ENCODE measurements around the gene COX19. TPM values are rescaled to one million over a fixed set of nuclear protein-coding genes. Genes with fewer than 3 reads are reported as not detected.
"Not testable (repeated sequence)": the region's sequence is repeated elsewhere in the genome, so short reads cannot be mapped to it uniquely, and the experiment has no call there.

Gene COX19
- total RNA-seq, 1 experiment from 2014 or later: 20.5 TPM

GRCh38 chr7:1005303-1005702, 30.0 kb upstream of the COX19 start:
- Histone ChIP-seq H3K9ac (ENCODE audit: low read length) (no peak overlapping the region), H3K36me3 (ENCODE audit: insufficient read depth, low read length) (peaks cover 9% of the 10 kb centered on the region; the same call in 1 of the 2 replicates), H3K9me2 (replicated peaks; ENCODE audit: insufficient read depth, low read length) (no peaks in the 10 kb centered on the region), H3K9me3 (ENCODE audit: low read length) (no peaks in the 10 kb centered on the region), H3K4me1 (ENCODE audit: low read length) (peaks cover 31% of the 10 kb centered on the region), H2AFZ (ENCODE audit: low read length) (no peak overlapping the region), H3K4me3 (ENCODE audit: low read length) (no peak overlapping the region), H3K79me2 (ENCODE audit: low read length) (no peaks in the 10 kb centered on the region), H4K20me1 (ENCODE audit: insufficient read depth, low read depth, low read length) (peaks cover 20% of the 10 kb centered on the region), H3K27me3 (ENCODE audit: low read length) (no peaks in the 10 kb centered on the region), H3K4me2 (ENCODE audit: low read depth, low read length, poor library complexity, severe bottlenecking) (no peak overlapping the region), H3K27ac (ENCODE audit: low read length) (peak overlapping the region; percentile 77; the same call in 1 of the 2 replicates)
- DNase-seq: no peak

DNA sequence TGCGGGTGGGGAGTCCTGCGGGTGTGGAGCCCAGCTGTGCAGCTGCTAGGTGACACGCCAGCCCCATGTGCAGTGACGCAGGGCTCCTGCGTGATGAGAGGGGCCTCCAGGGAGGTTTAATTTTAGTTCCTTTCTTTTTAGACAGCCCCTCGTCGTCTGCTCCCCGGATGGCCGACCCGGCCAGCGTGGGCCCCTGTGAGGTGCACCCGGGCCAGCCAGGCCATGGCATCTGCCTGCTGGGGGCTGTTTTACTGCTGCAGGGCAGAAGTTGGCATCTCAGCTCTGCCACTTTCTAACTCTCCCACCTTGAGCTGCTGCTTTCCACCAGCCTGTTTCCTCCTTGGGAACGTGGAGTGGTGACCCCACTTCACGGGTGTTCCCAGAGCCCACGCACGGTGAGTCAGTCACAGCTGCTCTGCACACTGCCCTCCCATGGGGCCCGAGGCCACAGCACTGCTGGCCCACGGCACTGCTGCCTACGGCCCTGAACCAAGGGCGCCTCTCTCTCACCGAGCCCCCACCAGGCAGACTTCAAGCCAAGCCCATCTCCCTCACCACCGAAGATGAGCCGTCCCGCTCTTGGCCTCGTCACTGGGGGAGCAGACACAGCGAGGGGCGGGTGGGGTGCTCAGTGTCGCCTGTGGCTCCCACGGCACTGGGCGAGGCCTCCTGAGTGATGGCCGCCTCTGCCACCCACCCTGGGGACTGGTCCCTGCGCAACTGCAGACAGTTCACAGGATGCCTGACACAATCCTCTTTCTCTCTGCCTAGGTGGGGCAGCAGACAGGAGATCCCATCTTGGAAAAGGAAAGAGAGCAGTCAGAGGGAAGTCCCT, 28.9 kb upstream of the COX19 start:
- Histone ChIP-seq H3K9ac (ENCODE audit: low read length) (peak overlapping the region; percentile 60), H3K27me3 (ENCODE audit: low read length) (no peaks in the 10 kb centered on the region), H2AFZ (ENCODE audit: low read length) (no peak overlapping the region), H3K27ac (ENCODE audit: low read length) (peak overlapping the region; percentile 77), H4K20me1 (ENCODE audit: insufficient read depth, low read depth, low read length) (peaks cover 9% of the 10 kb centered on the region), H3K4me2 (ENCODE audit: low read depth, low read length, poor library complexity, severe bottlenecking) (peak overlapping the region; percentile 58), H3K4me3 (ENCODE audit: low read length) (peak overlapping the region; percentile 55; the same call in 1 of the 2 replicates), H3K4me1 (ENCODE audit: low read length) (peaks cover 42% of the 10 kb centered on the region), H3K36me3 (ENCODE audit: insufficient read depth, low read length) (peaks cover 9% of the 10 kb centered on the region; the same call in 1 of the 2 replicates), H3K9me3 (ENCODE audit: low read length) (no peaks in the 10 kb centered on the region), H3K79me2 (ENCODE audit: low read length) (no peaks in the 10 kb centered on the region), H3K9me2 (replicated peaks; ENCODE audit: insufficient read depth, low read length) (no peaks in the 10 kb centered on the region)
- peak; percentile 83 for DNase-seq

DNA sequence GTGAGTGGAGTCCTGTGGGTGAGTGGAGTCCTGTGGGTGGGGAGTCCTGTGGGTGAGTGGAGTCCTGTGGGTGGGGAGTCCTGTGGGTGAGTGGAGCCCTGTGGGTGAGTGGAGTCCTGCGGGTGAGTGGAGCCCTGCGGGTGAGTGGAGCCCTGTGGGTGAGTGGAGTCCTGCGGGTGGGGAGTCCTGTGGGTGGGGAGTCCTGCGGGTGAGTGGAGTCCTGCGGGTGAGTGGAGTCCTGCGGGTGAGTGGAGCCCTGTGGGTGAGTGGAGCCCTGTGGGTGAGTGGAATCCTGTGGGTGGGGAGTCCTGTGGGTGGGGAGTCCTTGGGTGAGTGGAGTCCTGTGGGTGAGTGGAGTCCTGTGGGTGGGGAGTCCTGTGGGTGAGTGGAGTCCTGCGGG, 27.1 kb upstream of the COX19 start:
- not testable (repeated sequence) for H2AFZ ChIP-seq (ENCODE audit: low read length); H3K9me2 ChIP-seq (replicated peaks; ENCODE audit: insufficient read depth, low read length); H3K9me3 ChIP-seq (ENCODE audit: low read length); H3K79me2 ChIP-seq (ENCODE audit: low read length); H3K27me3 ChIP-seq (ENCODE audit: low read length); H3K36me3 ChIP-seq (ENCODE audit: insufficient read depth, low read length); DNase-seq; H4K20me1 ChIP-seq (ENCODE audit: insufficient read depth, low read depth, low read length)
- Histone ChIP-seq H3K4me1 (ENCODE audit: low read length) (peaks cover 50% of the 10 kb centered on the region), H3K9ac (ENCODE audit: low read length) (peak overlapping the region; percentile 80), H3K27ac (ENCODE audit: low read length) (peak overlapping the region; percentile 99; the same call in 1 of the 2 replicates), H3K4me2 (ENCODE audit: low read depth, low read length, poor library complexity, severe bottlenecking) (peak overlapping the region; percentile 72), H3K4me3 (ENCODE audit: low read length) (peak overlapping the region; percentile 59; the same call in 1 of the 2 replicates)

GRCh38 chr7:1002026-1002425, 26.7 kb upstream of the COX19 start:
- peaks cover 50% of the 10 kb centered on the region for H3K4me1 ChIP-seq (ENCODE audit: low read length)
- H2AFZ ChIP-seq (ENCODE audit: low read length); H3K36me3 ChIP-seq (ENCODE audit: insufficient read depth, low read length); H3K27me3 ChIP-seq (ENCODE audit: low read length); DNase-seq; H3K79me2 ChIP-seq (ENCODE audit: low read length); H3K9me3 ChIP-seq (ENCODE audit: low read length); H3K9me2 ChIP-seq (replicated peaks; ENCODE audit: insufficient read depth, low read length); H4K20me1 ChIP-seq (ENCODE audit: insufficient read depth, low read depth, low read length): not testable (repeated sequence)
- H3K9ac ChIP-seq (ENCODE audit: low read length): peak overlapping the region; percentile 80
- H3K4me3 ChIP-seq (ENCODE audit: low read length): peak overlapping the region; percentile 59; the same call in 1 of the 2 replicates
- H3K27ac ChIP-seq (ENCODE audit: low read length): peak overlapping the region; percentile 99; the same call in 1 of the 2 replicates
- peak overlapping the region; percentile 72 for H3K4me2 ChIP-seq (ENCODE audit: low read depth, low read length, poor library complexity, severe bottlenecking)

- not testable (repeated sequence) for H4K20me1 ChIP-seq (ENCODE audit: insufficient read depth, low read depth, low read length); H3K9me2 ChIP-seq (replicated peaks; ENCODE audit: insufficient read depth, low read length); H2AFZ ChIP-seq (ENCODE audit: low read length); H3K36me3 ChIP-seq (ENCODE audit: insufficient read depth, low read length); H3K27me3 ChIP-seq (ENCODE audit: low read length); H3K79me2 ChIP-seq (ENCODE audit: low read length); H3K9me3 ChIP-seq (ENCODE audit: low read length)
- Histone ChIP-seq H3K4me3 (ENCODE audit: low read length) (peak overlapping the region; percentile 59), H3K4me2 (ENCODE audit: low read depth, low read length, poor library complexity, severe bottlenecking) (peak overlapping the region; percentile 72), H3K4me1 (ENCODE audit: low read length) (peaks cover 58% of the 10 kb centered on the region), H3K27ac (ENCODE audit: low read length) (peak overlapping the region; percentile 99), H3K9ac (ENCODE audit: low read length) (peak overlapping the region; percentile 80)
- DNase-seq: peak; percentile 89
Measured at GRCh38 chr7:1001069-1001770, 25.9 kb upstream of the COX19 start.

GRCh38 chr7:999941-1000935, 24.9 kb upstream of the COX19 start:
- peak overlapping the region; percentile 72 for H3K4me2 ChIP-seq (ENCODE audit: low read depth, low read length, poor library complexity, severe bottlenecking)
- peak overlapping the region; percentile 99 for H3K27ac ChIP-seq (ENCODE audit: low read length)
- no peaks in the 10 kb centered on the region for H3K79me2 ChIP-seq (ENCODE audit: low read length)
- H3K36me3 ChIP-seq (ENCODE audit: insufficient read depth, low read length): peaks cover 7% of the 10 kb centered on the region; the same call in 1 of the 2 replicates
- no peak overlapping the region for H2AFZ ChIP-seq (ENCODE audit: low read length)
- H3K9ac ChIP-seq (ENCODE audit: low read length): peak overlapping the region; percentile 80
- no peaks in the 10 kb centered on the region for H3K27me3 ChIP-seq (ENCODE audit: low read length)
- H3K9me2 ChIP-seq (replicated peaks; ENCODE audit: insufficient read depth, low read length): no peaks in the 10 kb centered on the region
- H4K20me1 ChIP-seq (ENCODE audit: insufficient read depth, low read depth, low read length): no peaks in the 10 kb centered on the region
- peaks cover 67% of the 10 kb centered on the region for H3K4me1 ChIP-seq (ENCODE audit: low read length)
- peak; percentile 92 for DNase-seq
- H3K9me3 ChIP-seq (ENCODE audit: low read length): no peaks in the 10 kb centered on the region
- peak overlapping the region; percentile 59 for H3K4me3 ChIP-seq (ENCODE audit: low read length)

DNA sequence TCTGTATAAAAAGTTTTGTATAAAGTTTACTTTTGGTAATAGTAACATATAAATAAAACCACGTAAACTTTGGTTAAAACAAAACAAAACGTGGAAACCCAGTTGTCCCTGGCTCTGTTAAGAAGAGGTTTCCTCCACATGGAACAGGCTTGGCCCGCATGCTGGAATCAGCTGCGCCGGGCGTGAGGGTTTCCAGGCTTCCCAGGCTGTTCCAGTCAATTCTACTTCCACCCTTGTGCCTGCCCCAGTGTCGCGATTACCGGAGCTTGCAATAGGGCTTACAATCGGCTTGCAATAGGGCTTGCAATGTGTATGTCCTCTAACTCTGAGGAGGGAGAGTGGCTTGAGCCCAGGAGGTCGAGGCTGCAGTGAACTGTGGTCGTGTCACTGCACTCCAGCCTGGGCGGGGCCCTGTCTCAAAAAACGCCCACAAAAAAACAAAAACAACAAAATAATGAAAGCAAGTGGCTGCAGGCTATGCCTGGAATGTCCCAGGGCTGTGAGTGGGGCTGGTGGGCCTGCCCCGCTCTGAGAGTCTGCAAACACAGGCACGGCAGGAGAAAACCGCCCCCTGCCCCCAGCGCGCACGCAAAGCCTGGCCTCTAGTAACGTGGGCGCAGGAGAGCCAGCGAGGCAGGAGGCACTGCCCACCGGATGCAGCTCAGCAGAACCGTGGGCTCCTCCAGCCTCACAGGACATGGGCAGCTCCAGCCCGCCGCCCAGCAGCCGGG, 24.0 kb upstream of the COX19 start:
- Histone ChIP-seq H3K27ac (ENCODE audit: low read length) (peak overlapping the region; percentile 99), H4K20me1 (ENCODE audit: insufficient read depth, low read depth, low read length) (no peaks in the 10 kb centered on the region), H2AFZ (ENCODE audit: low read length) (no peak overlapping the region), H3K4me2 (ENCODE audit: low read depth, low read length, poor library complexity, severe bottlenecking) (peak overlapping the region; percentile 72), H3K9me3 (ENCODE audit: low read length) (no peaks in the 10 kb centered on the region), H3K4me1 (ENCODE audit: low read length) (peaks cover 67% of the 10 kb centered on the region), H3K9ac (ENCODE audit: low read length) (peak overlapping the region; percentile 69), H3K4me3 (ENCODE audit: low read length) (peak overlapping the region; percentile 56; the same call in 1 of the 2 replicates), H3K36me3 (ENCODE audit: insufficient read depth, low read length) (peaks cover 2% of the 10 kb centered on the region; the same call in 1 of the 2 replicates), H3K27me3 (ENCODE audit: low read length) (no peaks in the 10 kb centered on the region; the same call in 1 of the 2 replicates), H3K9me2 (replicated peaks; ENCODE audit: insufficient read depth, low read length) (no peaks in the 10 kb centered on the region), H3K79me2 (ENCODE audit: low read length) (no peaks in the 10 kb centered on the region)
- DNase-seq: no peak
